ENCODE measurements around the gene MEF2A. TPM values are rescaled to one million over a fixed set of nuclear protein-coding genes. Genes with fewer than 3 reads are reported as not detected.
"Not testable (repeated sequence)": the region's sequence is repeated elsewhere in the genome, so short reads cannot be mapped to it uniquely, and the experiment has no call there.

MEF2A gene
- total RNA-seq, 3 donors from 2014 or later, result 41.6 to 77.6 (median 63.4) TPM

GRCh38 chr15:99738021-99738847, 172.4 kb downstream of the MEF2A start:
- no peak overlapping the region for H3K27ac ChIP-seq
- DNase-seq (ENCODE audit: low spot score in 2 of 2), result no peak
- H3K27me3 ChIP-seq, result no peaks in the 10 kb centered on the region
- H3K4me3 ChIP-seq, result no peak overlapping the region
- peaks cover 0 to 2% of the 10 kb centered on the region in 2 donors for H3K4me1 ChIP-seq
- no peaks in the 10 kb centered on the region for H3K36me3 ChIP-seq
- H3K9me3 ChIP-seq, result no peaks in the 10 kb centered on the region
- TF ChIP-seq, protein P1, sequence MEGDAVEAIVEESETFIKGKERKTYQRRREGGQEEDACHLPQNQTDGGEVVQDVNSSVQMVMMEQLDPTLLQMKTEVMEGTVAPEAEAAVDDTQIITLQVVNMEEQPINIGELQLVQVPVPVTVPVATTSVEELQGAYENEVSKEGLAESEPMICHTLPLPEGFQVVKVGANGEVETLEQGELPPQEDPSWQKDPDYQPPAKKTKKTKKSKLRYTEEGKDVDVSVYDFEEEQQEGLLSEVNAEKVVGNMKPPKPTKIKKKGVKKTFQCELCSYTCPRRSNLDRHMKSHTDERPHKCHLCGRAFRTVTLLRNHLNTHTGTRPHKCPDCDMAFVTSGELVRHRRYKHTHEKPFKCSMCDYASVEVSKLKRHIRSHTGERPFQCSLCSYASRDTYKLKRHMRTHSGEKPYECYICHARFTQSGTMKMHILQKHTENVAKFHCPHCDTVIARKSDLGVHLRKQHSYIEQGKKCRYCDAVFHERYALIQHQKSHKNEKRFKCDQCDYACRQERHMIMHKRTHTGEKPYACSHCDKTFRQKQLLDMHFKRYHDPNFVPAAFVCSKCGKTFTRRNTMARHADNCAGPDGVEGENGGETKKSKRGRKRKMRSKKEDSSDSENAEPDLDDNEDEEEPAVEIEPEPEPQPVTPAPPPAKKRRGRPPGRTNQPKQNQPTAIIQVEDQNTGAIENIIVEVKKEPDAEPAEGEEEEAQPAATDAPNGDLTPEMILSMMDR (IDR thresholded peaks at IDR 0.05), result no peak
- intact Hi-C loops (cut with DNase I; ENCODE audit: low total_unique reads), result no loop called here

DNA sequence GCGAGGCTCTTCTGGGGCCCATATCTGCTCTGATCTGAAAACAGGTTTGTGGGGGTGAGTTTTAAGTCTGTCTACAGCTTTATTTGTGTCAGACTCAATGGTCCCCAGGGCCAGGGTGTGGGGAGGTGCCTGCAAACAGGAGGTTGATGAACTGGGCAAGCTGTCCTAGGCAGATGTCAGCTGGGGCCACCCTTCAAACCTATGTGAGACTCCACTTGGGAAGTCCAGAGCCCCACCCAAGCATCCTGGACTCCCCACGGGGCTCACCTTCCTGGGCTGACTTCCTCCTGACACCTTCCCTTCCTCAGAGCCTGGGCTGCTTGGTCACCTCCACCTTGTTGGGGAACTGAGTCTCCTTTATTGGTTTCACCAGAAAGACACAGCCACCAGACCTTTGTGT, 176.1 kb downstream of the MEF2A start:
- H3K27me3 ChIP-seq, result no peaks in the 10 kb centered on the region
- TF ChIP-seq, protein P1 (IDR thresholded peaks at IDR 0.05), result no peak
- no peak for TF ChIP-seq POLR2AphosphoS5 (IDR thresholded peaks at IDR 0.05)
- TF ChIP-seq POLR2A (IDR thresholded peaks at IDR 0.05), result no peak
- H3K36me3 ChIP-seq, result no peaks in the 10 kb centered on the region
- intact Hi-C loops (cut with DNase I; ENCODE audit: low total_unique reads), result loop anchor here (1.0 kb wide), 1 partner anchor 12 kb away; no protein-coding TSS in a partner anchor
- no peak overlapping the region for H3K4me3 ChIP-seq
- no peaks in the 10 kb centered on the region for H3K9me3 ChIP-seq
- H3K4me1 ChIP-seq, result no peaks in the 10 kb centered on the region
- no peak overlapping the region for H3K27ac ChIP-seq
- DNase-seq (ENCODE audit: low spot score in 2 of 2), result peak in 1 of 2 donors; percentile 2

- Histone ChIP-seq H3K4me3 (no peak overlapping the region), H3K4me1 (no peaks in the 10 kb centered on the region), H3K9me3 (no peaks in the 10 kb centered on the region), H3K27me3 (no peaks in the 10 kb centered on the region), H3K36me3 (no peaks in the 10 kb centered on the region), H3K27ac (no peak overlapping the region)
- no peak for TF ChIP-seq POLR2AphosphoS5 (IDR thresholded peaks at IDR 0.05)
- TF ChIP-seq POLR2A (IDR thresholded peaks at IDR 0.05), result no peak
- TF ChIP-seq, protein P1 (IDR thresholded peaks at IDR 0.05), result no peak
- DNase-seq (ENCODE audit: low spot score in 2 of 2), result no peak
- intact Hi-C loops (cut with DNase I; ENCODE audit: low total_unique reads), result no loop called here
Measured at GRCh38 chr15:99744142-99744541, 178.4 kb downstream of the MEF2A start.

DNA sequence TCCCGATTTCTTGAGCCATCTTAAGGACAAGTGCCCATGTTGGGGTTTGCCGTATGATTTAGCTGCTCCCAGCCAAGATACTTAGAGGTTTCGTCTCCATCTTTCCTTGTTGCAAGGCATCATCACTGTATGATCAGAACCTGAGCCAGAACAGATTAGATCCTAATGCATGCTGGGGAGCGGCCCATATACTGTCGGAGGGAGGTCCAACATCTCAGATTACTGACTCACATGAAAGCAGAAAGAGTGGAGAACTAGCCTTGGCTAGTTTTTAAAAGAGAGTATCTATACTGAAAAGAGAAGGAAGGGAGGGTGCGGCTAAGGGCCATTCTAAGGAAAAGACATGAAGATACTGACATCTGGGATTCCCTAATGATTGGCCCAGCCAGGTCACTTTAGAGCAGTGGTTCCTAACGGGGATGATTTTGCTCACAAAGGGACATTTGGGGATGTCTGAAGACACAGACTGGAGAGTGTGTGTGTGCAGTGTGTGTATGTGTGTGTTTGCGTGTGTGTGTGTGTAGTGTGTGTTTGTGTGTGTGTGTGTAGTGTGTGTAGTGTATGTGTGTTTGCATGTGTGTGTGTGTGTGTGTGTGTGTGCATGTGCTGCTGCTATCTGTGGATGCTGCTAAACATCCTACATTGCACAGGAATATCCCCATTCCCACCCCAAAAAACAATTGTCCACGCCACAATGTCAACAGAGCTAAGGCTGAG, 179.7 kb downstream of the MEF2A start:
- no peak for DNase-seq (ENCODE audit: low spot score in 2 of 2)
- TF ChIP-seq POLR2AphosphoS5 (IDR thresholded peaks at IDR 0.05) (no peak), POLR2A (IDR thresholded peaks at IDR 0.05) (no peak)
- TF ChIP-seq, protein P1 (IDR thresholded peaks at IDR 0.05), result no peak
- H3K36me3 ChIP-seq, result no peaks in the 10 kb centered on the region
- H3K9me3 ChIP-seq, result no peaks in the 10 kb centered on the region
- intact Hi-C loops (cut with DNase I; ENCODE audit: low total_unique reads), result no loop called here
- no peaks in the 10 kb centered on the region for H3K27me3 ChIP-seq
- H3K4me1 ChIP-seq, result no peaks in the 10 kb centered on the region
- no peak overlapping the region for H3K27ac ChIP-seq
- H3K4me3 ChIP-seq, result no peak overlapping the region

GRCh38 chr15:99749386-99749785, 183.6 kb downstream of the MEF2A start:
- H3K36me3 ChIP-seq, result no peaks in the 10 kb centered on the region
- H3K27ac ChIP-seq, result peak overlapping the region; percentile 57 to 63
- TF ChIP-seq, protein P1 (IDR thresholded peaks at IDR 0.05), result no peak
- no peak for TF ChIP-seq POLR2A (IDR thresholded peaks at IDR 0.05)
- no peak overlapping the region for H3K4me3 ChIP-seq
- no peaks in the 10 kb centered on the region for H3K9me3 ChIP-seq
- no peak for DNase-seq (ENCODE audit: low spot score in 2 of 2)
- H3K4me1 ChIP-seq, result no peaks in the 10 kb centered on the region
- intact Hi-C loops (cut with DNase I; ENCODE audit: low total_unique reads), result no loop called here
- no peaks in the 10 kb centered on the region for H3K27me3 ChIP-seq

DNA sequence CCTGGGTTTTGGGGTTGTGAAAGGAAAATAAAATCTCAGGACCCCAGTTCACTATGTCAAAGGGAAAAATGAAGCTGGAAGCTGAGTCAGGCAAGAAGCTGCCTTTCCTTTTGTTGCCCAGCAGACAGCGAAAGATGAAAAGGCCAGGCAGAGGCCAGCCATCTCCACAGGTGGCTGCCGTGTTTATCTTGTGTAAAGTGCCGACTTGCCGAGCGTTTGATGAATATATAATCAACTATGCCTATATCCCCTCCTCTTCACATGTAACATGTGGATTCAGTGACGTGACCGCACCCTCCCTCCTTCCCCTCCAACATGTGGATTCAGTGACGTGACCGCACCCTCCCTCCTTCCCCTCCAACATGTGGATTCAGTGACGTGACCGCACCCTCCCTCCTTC, 184.5 kb downstream of the MEF2A start:
- intact Hi-C loops (cut with DNase I; ENCODE audit: low total_unique reads); H3K27me3 ChIP-seq; H3K4me3 ChIP-seq; H3K36me3 ChIP-seq; H3K4me1 ChIP-seq; H3K27ac ChIP-seq; H3K9me3 ChIP-seq; DNase-seq (ENCODE audit: low spot score in 2 of 2): not testable (repeated sequence)

Measured in breast epithelium (tissue), 4 donors.